CD4-positive, alpha-beta T cell treated with Interleukin-1 beta for 1 hour (primary cell): ENCODE data around the gene EYA4.

Experiments
- DNase-seq, 2 donors: peaks; one replicate each; pipeline ENCODE4 v3.0.0-alpha.2; 2020 to 2022

The EYA4 gene

GRCh38 chr6:133408543-133408942 is 167.4 kb downstream of the EYA4 start:
- no peak for DNase-seq

GRCh38 chr6:133410638-133411435 is 169.7 kb downstream of the EYA4 start:
- DNase-seq, result no peak

- DNase-seq, result no peak
These were observed 170.6 kb downstream of the EYA4 start for GRCh38 chr6:133411757-133412156.

- no peak for DNase-seq
These were observed 174.1 kb downstream of the EYA4 start for GRCh38 chr6:133415262-133415661.

GRCh38 chr6:133418108-133418507 is 177.0 kb downstream of the EYA4 start:
- no peak for DNase-seq

GRCh38 chr6:133423242-133423641 is 182.1 kb downstream of the EYA4 start:
- DNase-seq, result no peak

- DNase-seq, result no peak
These were observed 183.2 kb downstream of the EYA4 start for GRCh38 chr6:133424359-133424758.

- DNase-seq, result no peak
These were observed 184.9 kb downstream of the EYA4 start for GRCh38 chr6:133426038-133426437.

GRCh38 chr6:133428295-133428694 is 187.1 kb downstream of the EYA4 start:
- DNase-seq, result no peak

GRCh38 chr6:133430530-133430929 is 189.4 kb downstream of the EYA4 start:
- no peak for DNase-seq

- no peak for DNase-seq
These were observed 189.9 kb downstream of the EYA4 start for GRCh38 chr6:133431031-133431430.

- DNase-seq, result no peak
These were observed 191.1 kb downstream of the EYA4 start for GRCh38 chr6:133432021-133432989.

- DNase-seq, result no peak
These were observed 194.0 kb downstream of the EYA4 start for GRCh38 chr6:133435065-133435728.

- no peak for DNase-seq
These were observed 195.5 kb downstream of the EYA4 start for GRCh38 chr6:133436652-133437051.

GRCh38 chr6:133441491-133441890 is 200.3 kb downstream of the EYA4 start:
- no peak for DNase-seq

- no peak for DNase-seq
These were observed 205.6 kb downstream of the EYA4 start for GRCh38 chr6:133446789-133447188.

GRCh38 chr6:133447924-133448323 is 206.8 kb downstream of the EYA4 start:
- DNase-seq, result no peak

- no peak for DNase-seq
These were observed 215.3 kb downstream of the EYA4 start for GRCh38 chr6:133456439-133456838.

- no peak for DNase-seq
These were observed 215.8 kb downstream of the EYA4 start for GRCh38 chr6:133456944-133457343.

GRCh38 chr6:133460101-133460500 is 218.9 kb downstream of the EYA4 start:
- DNase-seq, result no peak

GRCh38 chr6:133463790-133464189 is 222.6 kb downstream of the EYA4 start:
- no peak for DNase-seq

GRCh38 chr6:133466680-133467079 is 225.5 kb downstream of the EYA4 start:
- DNase-seq, result no peak
